Omental fat pad (tissue), 4 donors: ENCODE data around the gene BSCL2. TPM values are rescaled to one million over a fixed set of nuclear protein-coding genes. Genes with fewer than 3 reads are reported as not detected.
"Not testable (repeated sequence)": the region's sequence is repeated elsewhere in the genome, so short reads cannot be mapped to it uniquely, and the experiment has no call there.

ENCODE experiments used
- ATAC-seq: fragments of 150-250 bp; one replicate; pipeline ENCODE4 v1.9.1; 2016; ENCODE audit warnings: mild to moderate bottlenecking, moderate library complexity; ENCODE audit not compliant: low FRiP score
- DNase-seq: peaks from one replicate; pipeline ENCODE4 v3.0.0-alpha.2; 2019; ENCODE audit warnings: low spot score
- CTCF ChIP-seq, 3 donors: fragments of 450-650 bp; IDR thresholded peaks; one replicate each; pipeline ENCODE4 v1.5.1; 2016 to 2017; ENCODE audit warnings: antibody characterized with exemption in 3 of 3, mild to moderate bottlenecking in 3 of 3, moderate library complexity in 2 of 3
- total RNA-seq, 4 donors: library from RNA; depleted of rRNA; stranded (reverse); fragments of >200 nt; gene quantifications; one replicate each; pipeline ENCODE4 v1.1.0, GENCODE V29; 2016

The BSCL2 gene
- total RNA-seq, 4 donors from 2014 or later: 37.1 to 51.2 (median 48.2) TPM

DNA sequence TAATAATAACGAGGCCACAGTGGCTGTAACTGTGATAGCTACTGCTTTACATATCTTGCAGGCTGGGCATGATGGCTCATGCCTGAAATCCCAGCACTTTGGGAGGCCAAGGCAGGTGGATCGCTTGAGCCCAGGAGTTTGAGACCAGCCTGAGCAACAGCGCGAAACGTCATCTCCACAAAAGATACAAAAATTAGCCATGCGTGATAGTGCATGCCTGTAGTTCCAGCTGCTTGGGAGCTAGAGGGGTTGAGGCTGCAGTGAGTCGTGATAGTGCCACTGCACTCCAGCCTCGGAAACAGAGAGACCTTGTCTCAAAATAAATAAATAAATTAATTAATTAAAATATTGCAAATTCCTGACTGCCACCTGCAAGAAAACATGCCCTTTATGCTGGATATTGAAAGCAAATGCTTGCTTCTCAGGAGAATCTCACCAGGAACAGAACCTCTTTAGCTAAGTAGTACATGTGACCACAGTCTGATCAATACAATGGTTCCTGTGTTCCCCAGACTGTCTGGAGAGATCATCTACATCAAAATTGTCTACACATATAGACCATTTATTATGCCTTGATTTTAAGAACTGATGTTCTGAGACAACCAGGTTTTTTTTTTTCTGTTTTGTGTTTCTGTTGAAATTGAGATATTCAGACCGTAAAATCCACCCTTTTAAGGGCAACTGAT, 40.4 kb upstream of the BSCL2 start:
- DNase-seq (no peak), ATAC-seq (no peak)
- no peak for TF ChIP-seq CTCF (IDR thresholded peaks at IDR 0.05)

DNA sequence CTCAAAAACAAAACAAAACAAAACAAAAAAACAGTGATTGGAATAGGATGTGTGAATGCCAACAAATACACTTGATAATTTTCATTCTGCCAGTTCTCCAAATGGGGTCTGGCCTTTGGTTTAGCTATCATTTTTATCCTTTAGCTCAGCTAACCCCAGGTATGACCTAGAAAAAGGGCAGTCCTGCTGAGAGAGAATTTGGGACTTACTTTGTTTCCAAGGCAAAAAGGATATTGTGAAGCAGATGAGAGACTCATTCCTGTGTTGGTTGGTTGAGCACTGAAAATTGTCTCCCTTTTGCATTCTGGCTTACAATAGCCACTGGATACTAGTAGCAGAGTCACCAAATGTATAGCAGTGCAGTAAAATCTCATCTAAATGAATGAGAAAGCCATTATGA, 30.0 kb upstream of the BSCL2 start:
- DNase-seq: no peak
- TF ChIP-seq CTCF (IDR thresholded peaks at IDR 0.05): no peak
- ATAC-seq: no peak

GRCh38 chr11:62732830-62733229, 25.6 kb upstream of the BSCL2 start:
- ATAC-seq: no peak
- no peak for TF ChIP-seq CTCF (IDR thresholded peaks at IDR 0.05)
- DNase-seq: no peak

- DNase-seq, ATAC-seq: not testable (repeated sequence)
Measured at GRCh38 chr11:62730076-62730475, 22.9 kb upstream of the BSCL2 start.

DNA sequence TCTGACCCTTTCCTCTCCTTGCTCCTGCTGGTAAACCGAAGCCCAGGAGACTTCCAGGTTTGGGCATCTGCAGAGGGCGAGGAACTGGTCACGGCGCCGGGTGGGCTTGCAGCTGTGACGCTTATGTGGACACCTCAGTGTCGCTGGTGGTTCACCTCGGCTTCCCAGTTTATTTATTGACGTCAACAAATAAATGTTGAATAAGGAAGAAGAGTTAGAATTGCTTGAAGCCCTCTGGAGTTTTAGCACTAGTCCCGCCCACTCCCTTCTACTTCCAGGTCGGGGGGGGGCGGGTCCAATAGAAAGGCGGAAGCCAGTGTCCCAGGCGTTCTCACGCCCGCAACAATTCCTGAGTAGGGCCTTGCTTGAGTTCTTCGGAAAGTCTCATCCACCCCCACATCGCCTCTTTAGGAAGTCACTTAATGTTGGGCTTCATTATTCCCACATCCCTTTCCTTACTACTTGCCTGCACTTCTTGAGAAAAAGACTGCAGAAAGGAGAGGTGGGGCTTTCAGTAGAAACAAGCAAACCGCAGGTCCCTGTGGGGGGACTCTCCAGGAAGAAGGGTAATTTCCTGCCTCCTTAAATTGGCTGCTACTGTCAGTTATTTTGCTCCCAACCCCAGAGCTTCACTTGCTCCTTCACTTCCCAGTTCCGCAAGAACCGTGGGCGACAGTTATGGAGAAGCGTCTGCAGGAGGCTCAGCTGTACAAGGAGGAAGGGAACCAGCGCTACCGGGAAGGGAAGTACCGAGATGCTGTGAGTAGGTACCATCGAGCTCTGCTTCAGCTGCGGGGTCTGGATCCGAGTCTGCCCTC, 21.2 kb upstream of the BSCL2 start, which contains the start of gene TTC9C:
TTC9C (plus strand) TSS at position 316 of the 818 bp plus-strand sequence; CDS start at position 679, 363 bp downstream.
- ATAC-seq (peak; percentile 46), DNase-seq (peak; percentile 85)
- no peak for TF ChIP-seq CTCF (IDR thresholded peaks at IDR 0.05)

- DNase-seq (peak; percentile 42), ATAC-seq (peak; percentile 72)
- TF ChIP-seq CTCF (IDR thresholded peaks at IDR 0.05): no peak
Measured at GRCh38 chr11:62727872-62728170, 20.6 kb upstream of the BSCL2 start.

DNA sequence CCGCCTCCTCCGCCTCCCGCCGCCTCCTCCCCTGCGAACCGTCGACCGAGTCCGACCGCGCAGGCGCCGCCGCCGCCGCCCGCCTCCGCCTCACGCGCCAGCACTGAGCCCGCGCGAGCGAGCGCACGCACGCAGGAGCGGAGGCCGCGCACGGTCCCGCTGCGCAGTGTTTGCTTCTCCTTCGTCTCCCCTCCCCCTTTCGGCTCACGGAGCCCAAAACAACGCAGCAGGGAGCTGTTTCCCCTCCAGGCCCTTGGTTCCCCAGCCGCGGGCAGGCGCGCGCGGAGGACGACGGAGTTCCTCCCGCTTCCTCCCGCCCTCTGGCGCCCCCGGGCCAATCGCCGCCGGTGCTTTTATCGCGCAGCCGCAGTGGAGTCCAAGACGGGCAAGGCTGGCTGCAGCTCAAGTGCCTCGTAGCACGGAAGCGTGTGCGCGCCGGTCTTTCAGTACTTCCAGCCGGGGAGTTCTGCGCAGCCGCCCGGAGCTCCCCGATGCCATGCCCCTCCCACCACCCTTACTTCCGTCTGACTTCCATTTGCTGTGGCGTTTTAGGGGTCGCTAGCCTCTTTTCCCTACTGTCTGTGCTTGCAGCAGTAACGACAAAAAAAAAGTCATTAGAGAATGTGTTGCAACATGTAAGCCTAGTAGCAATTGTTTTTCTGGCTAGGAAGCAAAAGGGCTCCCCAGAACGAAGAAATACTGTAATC, 20.1 kb upstream of the BSCL2 start, which contains the start of gene HNRNPUL2:
HNRNPUL2 (minus strand) TSS at position 293 of the 707 bp plus-strand sequence. CDS start 301 bp downstream, outside the sequence.
- ATAC-seq (peak; percentile 92), DNase-seq (peak; percentile 91)
- no peak for TF ChIP-seq CTCF (IDR thresholded peaks at IDR 0.05)
